Breast epithelium (tissue), 4 donors: ENCODE measurements around the gene MTIF2. TPM values are rescaled to one million over a fixed set of nuclear protein-coding genes. Genes with fewer than 3 reads are reported as not detected.
"Not testable (repeated sequence)": the region's sequence is repeated elsewhere in the genome, so short reads cannot be mapped to it uniquely, and the experiment has no call there.

Experiments
- DNase-seq, 2 donors: peaks; one replicate each; pipeline ENCODE4 v3.0.0-alpha.2; 2019; ENCODE audit warnings: low spot score in 2 of 2
- H3K27ac ChIP-seq, 2 donors: fragments of 200-600 bp; sonication (generic) in 1 of 2; one replicate each; pipeline ENCODE4 v1.5.1; 2016 to 2019; ENCODE audit warnings: mild to moderate bottlenecking in 1 of 2
- H3K27me3 ChIP-seq, 2 donors: fragments of 200-600 bp; sonication (generic) in 1 of 2; one replicate each; pipeline versions ENCODE4 v1.5.1 to v1.6.0; 2017 to 2019; ENCODE audit warnings: control low read depth in 1 of 2, mild to moderate bottlenecking in 1 of 2
- H3K36me3 ChIP-seq: fragments of 200-600 bp; one replicate; pipeline ENCODE4 v1.5.1; 2019
- H3K4me1 ChIP-seq, 2 donors: fragments of 200-600 bp; sonication (generic); one replicate each; pipeline ENCODE4 v1.5.1; 2016 to 2019; ENCODE audit warnings: control low read depth in 1 of 2
- H3K4me3 ChIP-seq, 3 donors: fragments of 200-600 bp; sonication (generic); 1 replicate in 2 of 3; 2 replicates in 1 of 3; pipeline ENCODE4 v1.5.1; 2016 to 2019; ENCODE audit warnings: mild to moderate bottlenecking in 3 of 3, moderate library complexity in 2 of 3
- H3K9me3 ChIP-seq, 2 donors: fragments of 200-600 bp; sonication (generic) in 1 of 2; one replicate each; pipeline ENCODE4 v1.5.1; 2016 to 2019; ENCODE audit warnings: control low read depth in 1 of 2
- POLR2A ChIP-seq: fragments of 450-650 bp; IDR thresholded peaks from one replicate; pipeline ENCODE4 v1.6.1; 2016; ENCODE audit warnings: antibody characterized with exemption, mild to moderate bottlenecking, moderate library complexity
- POLR2AphosphoS5 ChIP-seq, 3 donors: sonication (generic); formaldehyde crosslinking; IDR thresholded peaks; one replicate each; pipeline ENCODE4 v1.6.1; 2017; ENCODE audit warnings: antibody characterized with exemption in 3 of 3
- intact Hi-C: fragments of 100-400 bp; cut with DNase I; formaldehyde crosslinking; loops from one replicate; pipeline ENCODE4 v1.15.1; 2023; ENCODE audit warnings: low total_unique reads
- total RNA-seq, 3 donors: library from RNA; depleted of rRNA; stranded (reverse); fragments of >200 nt; gene quantifications; one replicate each; pipeline ENCODE4 v1.1.0, GENCODE V29; 2016
- TF ChIP-seq, protein P1 (sequence below), 3 donors: fragments of 450-650 bp; IDR thresholded peaks; one replicate each; pipeline ENCODE4 v1.5.1; 2016 to 2017; ENCODE audit warnings: antibody characterized with exemption in 3 of 3, mild to moderate bottlenecking in 3 of 3, moderate library complexity in 3 of 3

Gene MTIF2
- total RNA-seq, 3 donors from 2014 or later: 23.2 to 25.3 (median 23.6) TPM

DNA sequence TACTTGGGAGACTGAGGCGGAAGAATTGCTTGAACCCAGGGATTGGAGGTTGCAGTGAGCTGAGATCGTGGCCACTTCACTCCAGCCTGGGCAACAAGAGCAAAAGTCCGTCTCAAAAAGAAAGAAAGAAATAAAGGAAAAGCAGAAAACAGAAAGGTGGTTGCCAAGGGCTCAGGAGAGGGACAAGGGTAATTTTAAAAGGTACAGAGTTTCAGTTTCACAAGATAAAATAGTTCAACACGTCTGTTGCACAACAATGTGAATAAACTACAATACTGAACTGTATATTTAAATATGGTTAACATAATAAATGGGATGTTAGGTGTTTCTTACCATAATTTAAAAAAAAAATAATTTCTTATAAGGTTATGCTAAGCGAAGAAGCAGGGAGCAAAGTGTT, 23.6 kb downstream of the MTIF2 start:
- H3K36me3 ChIP-seq: peaks cover 7% of the 10 kb centered on the region
- no peaks in the 10 kb centered on the region for H3K4me1 ChIP-seq
- intact Hi-C loops: no loop called here
- H3K27me3 ChIP-seq: no peaks in the 10 kb centered on the region
- no peak overlapping the region for H3K27ac ChIP-seq
- no peak overlapping the region for H3K4me3 ChIP-seq
- no peak for DNase-seq
- no peaks in the 10 kb centered on the region for H3K9me3 ChIP-seq
- TF ChIP-seq POLR2AphosphoS5 (IDR thresholded peaks at IDR 0.05) (no peak), POLR2A (no peak)
- TF ChIP-seq, protein P1, sequence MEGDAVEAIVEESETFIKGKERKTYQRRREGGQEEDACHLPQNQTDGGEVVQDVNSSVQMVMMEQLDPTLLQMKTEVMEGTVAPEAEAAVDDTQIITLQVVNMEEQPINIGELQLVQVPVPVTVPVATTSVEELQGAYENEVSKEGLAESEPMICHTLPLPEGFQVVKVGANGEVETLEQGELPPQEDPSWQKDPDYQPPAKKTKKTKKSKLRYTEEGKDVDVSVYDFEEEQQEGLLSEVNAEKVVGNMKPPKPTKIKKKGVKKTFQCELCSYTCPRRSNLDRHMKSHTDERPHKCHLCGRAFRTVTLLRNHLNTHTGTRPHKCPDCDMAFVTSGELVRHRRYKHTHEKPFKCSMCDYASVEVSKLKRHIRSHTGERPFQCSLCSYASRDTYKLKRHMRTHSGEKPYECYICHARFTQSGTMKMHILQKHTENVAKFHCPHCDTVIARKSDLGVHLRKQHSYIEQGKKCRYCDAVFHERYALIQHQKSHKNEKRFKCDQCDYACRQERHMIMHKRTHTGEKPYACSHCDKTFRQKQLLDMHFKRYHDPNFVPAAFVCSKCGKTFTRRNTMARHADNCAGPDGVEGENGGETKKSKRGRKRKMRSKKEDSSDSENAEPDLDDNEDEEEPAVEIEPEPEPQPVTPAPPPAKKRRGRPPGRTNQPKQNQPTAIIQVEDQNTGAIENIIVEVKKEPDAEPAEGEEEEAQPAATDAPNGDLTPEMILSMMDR (IDR thresholded peaks at IDR 0.05): no peak

DNA sequence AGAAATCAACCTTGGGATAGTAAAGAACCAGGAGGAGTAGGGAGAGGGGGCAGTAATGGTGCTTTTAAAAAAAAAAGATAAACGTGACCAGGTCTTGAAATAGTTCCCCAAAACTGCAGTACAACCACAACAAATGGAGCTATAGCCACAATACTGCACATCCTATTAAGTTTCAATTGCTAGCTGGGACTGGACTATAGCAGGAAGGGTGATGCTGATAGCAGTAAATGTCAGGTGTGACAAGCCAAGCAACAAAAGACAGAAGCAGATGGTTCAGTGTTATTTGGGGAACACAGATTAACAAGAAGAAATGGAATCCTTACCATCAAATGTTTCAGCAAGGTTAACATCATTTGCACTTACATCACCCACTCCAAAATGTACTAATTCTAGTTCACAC, 26.4 kb downstream of the MTIF2 start:
- Histone ChIP-seq H3K27me3 (no peaks in the 10 kb centered on the region), H3K4me3 (no peak overlapping the region), H3K36me3 (peaks cover 7% of the 10 kb centered on the region), H3K27ac (no peak overlapping the region), H3K9me3 (no peaks in the 10 kb centered on the region), H3K4me1 (no peaks in the 10 kb centered on the region)
- DNase-seq: no peak
- TF ChIP-seq, protein P1 (IDR thresholded peaks at IDR 0.05): no peak
- TF ChIP-seq POLR2AphosphoS5 (IDR thresholded peaks at IDR 0.05) (no peak), POLR2A (no peak)
- intact Hi-C loops: no loop called here

DNA sequence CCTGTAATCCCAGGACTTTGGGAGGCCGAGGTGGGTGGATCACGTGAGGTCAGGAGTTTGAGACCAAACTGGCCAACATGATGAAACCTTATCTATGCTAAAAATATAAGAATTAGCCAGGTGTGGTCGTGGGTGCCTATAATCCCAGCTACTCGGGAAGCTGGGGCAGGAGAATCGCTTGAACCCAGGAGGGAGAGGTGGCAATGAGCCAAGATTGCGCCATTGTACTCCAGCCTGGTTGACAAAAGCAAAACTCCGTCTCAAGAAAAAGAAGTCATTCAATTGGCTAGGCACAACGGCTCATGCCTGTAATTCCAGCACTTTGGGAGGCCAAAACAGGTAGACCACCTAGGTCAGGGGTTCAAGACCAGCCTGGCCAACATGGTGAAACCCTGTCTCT, 27.4 kb downstream of the MTIF2 start:
- H3K36me3 ChIP-seq, intact Hi-C loops, DNase-seq, H3K27ac ChIP-seq, H3K4me1 ChIP-seq, H3K27me3 ChIP-seq, H3K4me3 ChIP-seq, H3K9me3 ChIP-seq: not testable (repeated sequence)

DNA sequence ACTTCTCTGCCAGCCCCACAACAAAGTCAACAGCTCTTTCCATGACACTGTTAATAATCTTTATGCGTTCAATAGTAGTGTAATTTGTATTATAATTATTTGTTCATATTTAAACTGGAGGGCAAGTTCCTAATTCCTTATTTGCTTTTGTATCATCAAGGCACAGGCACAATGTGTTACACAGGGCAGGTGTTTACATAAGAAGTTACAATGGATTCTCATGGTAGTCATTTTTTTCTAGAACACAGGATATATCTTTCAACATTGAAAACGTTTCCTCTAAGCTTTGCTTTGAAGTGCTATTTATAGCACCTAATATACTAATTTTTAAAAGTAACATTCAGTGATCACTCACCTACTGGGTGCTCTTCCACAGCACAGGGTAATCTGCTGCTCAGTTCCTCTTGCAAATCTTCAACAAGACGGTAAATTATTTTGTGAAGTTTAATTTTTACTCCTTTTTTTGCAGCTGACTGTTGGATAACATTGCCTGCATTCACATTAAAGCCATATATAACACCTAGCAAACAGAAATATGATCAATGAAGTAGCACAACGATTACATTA, 29.3 kb downstream of the MTIF2 start:
- intact Hi-C loops: no loop called here
- Histone ChIP-seq H3K27me3 (no peaks in the 10 kb centered on the region), H3K4me1 (no peaks in the 10 kb centered on the region), H3K27ac (no peak overlapping the region), H3K9me3 (no peaks in the 10 kb centered on the region), H3K36me3 (no peaks in the 10 kb centered on the region), H3K4me3 (no peak overlapping the region)
- DNase-seq: no peak
- TF ChIP-seq POLR2AphosphoS5 (IDR thresholded peaks at IDR 0.05) (no peak), POLR2A (no peak)
- TF ChIP-seq, protein P1 (IDR thresholded peaks at IDR 0.05): no peak

DNA sequence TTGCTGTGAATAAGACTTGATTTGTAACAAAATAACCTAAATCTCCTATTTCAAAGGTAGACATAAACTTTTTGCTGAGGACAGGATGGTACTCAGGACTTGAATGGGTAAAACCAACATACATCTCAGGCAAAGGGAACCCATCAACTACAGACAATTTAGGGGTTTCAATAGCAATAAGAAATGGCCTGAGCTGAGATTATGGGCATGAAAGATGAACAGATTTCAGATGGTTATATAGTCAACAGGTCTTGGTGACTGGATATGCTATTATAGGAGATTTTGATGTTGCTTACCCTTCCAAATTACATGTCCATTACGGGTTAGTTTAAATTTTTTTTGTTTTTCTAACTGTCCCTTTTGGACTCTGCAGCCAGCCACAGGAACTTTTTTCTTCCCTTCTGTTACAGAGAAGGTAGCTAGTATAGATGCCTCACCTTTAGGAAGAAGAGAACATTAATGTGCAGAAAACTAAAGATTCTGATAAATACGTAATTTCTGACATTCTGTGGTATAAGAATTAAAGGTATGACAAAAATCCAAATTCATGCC, 32.0 kb downstream of the MTIF2 start:
- no peak for TF ChIP-seq POLR2A
- TF ChIP-seq, protein P1 (IDR thresholded peaks at IDR 0.05): no peak
- TF ChIP-seq POLR2AphosphoS5 (IDR thresholded peaks at IDR 0.05): no peak
- Histone ChIP-seq H3K27me3 (no peaks in the 10 kb centered on the region), H3K36me3 (no peaks in the 10 kb centered on the region), H3K27ac (no peak overlapping the region), H3K4me3 (no peak overlapping the region), H3K4me1 (peaks cover 0 to 10% of the 10 kb centered on the region in 2 donors), H3K9me3 (no peaks in the 10 kb centered on the region)
- intact Hi-C loops: no loop called here
- DNase-seq: no peak
